HG02610 (cell line): Measurements from ENCODE around the gene PSMA7.

Experiments
- ATAC-seq: cut with Tn5 transposase; IDR thresholded peaks from one replicate; pipeline ENCODE4 v1.9.1; 2021; ENCODE audit warnings: mild to moderate bottlenecking, moderate library complexity; ENCODE audit not compliant: unreplicated experiment

PSMA7 gene

DNA sequence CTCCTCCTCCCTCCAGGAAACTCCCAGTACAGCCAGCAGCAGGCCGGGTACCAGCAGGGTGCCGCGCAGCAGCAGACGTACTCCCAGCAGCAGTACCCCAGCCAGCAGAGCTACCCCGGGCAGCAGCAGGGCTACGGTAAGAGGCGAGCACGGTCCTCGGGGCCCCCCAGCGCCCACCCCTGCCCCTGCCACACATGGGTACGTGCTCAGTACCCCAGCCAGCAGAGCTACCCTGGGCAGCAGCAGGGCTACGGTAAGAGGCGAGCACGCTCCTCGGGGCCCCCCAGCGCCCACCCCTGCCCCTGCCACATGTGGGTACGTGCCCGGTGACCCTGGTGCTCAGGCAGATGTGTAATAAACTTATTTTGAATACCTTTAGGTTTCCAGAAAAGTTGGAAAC, 29.5 kb upstream of the PSMA7 start:
- ATAC-seq = no peak

- no peak for ATAC-seq
Observed at GRCh38 chr20:62171245-62171644, 28.1 kb upstream of the PSMA7 start.

DNA sequence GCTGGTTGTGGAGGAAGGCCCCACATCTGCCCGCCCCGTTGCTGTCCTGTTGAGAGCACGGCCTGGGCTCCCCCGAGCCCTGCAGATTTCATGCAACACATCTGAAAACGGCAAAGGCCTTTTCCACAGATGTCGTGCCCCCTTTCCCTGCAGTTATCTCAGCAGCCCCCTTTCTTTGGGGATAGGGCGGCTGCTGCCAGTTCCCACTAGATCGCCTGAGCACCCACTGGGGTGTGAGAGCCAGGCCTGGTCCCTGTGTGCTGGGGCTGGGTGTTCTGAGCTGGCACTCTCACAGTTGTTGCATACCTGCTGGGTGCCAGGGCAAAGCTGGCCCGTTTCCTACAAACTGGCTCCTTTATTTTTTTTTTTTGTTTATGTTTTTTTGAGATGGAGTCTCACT, 27.3 kb upstream of the PSMA7 start:
- ATAC-seq = no peak

GRCh38 chr20:62168890-62169435, 25.8 kb upstream of the PSMA7 start:
- no peak for ATAC-seq

- ATAC-seq = no peak
Observed at GRCh38 chr20:62168061-62168460, 24.9 kb upstream of the PSMA7 start.

DNA sequence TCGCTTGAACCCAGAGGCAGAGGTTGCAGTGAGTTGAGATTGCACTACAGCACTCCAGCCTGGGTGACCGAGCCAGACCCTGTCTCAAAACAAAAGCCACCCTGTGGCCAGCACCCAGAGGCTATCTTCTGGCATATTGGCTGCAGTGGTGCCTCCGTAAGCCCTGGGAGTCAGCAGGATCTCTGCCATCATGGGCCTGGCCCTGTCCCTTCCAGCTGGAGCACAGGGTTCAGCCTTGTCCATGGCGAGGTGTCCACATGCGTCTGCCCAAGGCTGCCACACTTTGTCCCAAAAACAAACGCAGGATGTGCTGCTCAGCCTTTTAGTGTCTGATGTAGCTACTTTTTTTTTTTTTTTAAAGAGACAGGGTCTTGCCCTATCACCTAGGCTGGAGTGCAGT, 24.3 kb upstream of the PSMA7 start:
- no peak for ATAC-seq

DNA sequence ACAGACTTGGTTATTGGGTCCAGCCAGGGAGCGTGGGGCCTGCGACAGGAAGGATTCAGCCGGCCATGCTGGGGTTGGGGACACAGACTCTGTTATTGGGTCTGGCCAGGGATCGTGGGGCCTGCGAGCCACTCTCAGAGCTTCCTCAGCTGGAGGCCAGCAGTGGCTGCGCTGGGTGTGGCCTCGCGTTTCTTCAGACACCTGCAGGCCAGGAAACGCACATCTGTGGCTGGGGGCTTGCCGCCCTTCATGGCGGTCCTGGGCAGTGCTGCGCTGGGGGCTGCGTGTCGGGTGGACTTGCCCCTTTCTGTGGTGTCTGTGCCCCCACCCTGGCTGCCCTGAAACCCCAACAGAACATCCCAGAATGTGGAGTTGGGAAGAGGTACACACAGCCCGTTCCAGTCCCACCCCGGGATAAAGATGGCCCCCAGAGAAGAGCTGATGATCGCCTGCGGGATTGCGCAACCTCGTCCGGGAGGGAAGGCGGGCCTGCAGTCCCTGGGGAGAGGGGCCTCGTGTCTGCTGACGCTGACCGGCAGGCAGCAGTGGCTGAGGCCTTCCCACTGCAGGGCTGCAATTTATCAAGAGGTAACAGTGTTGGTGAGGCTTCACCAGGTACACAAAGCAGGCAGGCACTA, 22.7 kb upstream of the PSMA7 start:
- no peak for ATAC-seq

GRCh38 chr20:62164879-62165761, 21.9 kb upstream of the PSMA7 start:
- no peak for ATAC-seq

GRCh38 chr20:62163986-62164762, 21.0 kb upstream of the PSMA7 start:
- no peak for ATAC-seq

- no peak for ATAC-seq
Observed at GRCh38 chr20:62163485-62163865, 20.3 kb upstream of the PSMA7 start.

GRCh38 chr20:62162765-62163484, 19.7 kb upstream of the PSMA7 start:
- no peak for ATAC-seq

DNA sequence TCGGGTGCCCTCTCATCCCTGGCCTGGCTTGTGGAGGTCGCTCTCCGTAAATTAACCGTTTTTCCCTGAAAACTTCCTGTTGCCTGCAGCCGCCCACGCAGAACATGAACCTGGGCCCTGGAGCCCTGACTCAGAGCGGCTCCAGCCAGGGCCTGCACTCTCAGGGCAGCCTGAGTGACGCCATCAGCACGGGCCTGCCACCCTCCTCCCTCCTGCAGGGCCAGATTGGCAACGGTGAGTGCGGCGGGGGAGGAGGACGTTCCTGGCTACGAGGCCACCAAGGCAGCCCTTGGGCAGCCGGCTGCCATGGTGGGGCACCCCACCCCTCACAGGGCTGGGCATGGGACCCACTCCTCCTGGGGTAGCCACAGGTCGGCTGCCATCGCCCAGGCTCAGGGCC, 18.2 kb upstream of the PSMA7 start:
- ATAC-seq = no peak

DNA sequence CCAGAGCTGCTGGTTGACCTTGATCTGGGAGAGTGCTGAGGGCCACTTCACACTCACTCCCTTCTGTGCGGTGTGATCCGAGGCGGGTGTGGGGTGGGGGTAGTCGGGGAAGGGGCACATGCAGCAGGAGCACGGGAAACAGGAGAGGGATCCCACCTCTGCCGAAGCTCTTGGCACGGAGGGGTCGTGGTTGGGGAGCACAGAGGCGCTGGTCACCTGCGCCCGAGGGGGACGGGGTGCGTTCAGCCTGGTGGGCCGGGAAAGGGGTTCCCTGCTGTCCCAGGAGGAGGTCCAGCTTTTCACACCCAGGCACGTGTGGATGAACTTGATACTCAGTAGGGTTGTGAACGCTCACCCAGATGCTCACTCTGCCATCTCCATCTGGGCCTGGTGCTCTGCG, 17.7 kb upstream of the PSMA7 start:
- no peak for ATAC-seq

DNA sequence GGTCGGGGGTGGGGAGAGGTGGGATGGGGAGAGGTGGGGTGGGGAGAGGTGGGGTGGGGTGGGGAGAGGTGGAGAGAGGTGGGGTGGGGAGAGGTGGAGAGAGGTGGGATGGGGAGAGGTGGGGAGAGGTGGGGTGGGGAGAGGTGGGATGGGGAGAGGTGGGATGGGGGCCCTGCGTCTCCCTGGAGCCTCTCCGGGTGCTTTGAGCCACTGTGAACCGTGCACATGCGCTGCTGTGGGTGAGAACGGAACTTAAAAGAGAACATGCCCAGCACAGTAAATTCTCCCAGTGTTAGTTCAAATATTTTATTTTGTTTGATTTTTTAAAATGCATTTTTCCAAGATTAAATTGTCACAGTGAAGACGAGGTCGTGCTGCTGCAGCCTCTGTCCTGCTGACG, 17.1 kb upstream of the PSMA7 start:
- no peak for ATAC-seq

DNA sequence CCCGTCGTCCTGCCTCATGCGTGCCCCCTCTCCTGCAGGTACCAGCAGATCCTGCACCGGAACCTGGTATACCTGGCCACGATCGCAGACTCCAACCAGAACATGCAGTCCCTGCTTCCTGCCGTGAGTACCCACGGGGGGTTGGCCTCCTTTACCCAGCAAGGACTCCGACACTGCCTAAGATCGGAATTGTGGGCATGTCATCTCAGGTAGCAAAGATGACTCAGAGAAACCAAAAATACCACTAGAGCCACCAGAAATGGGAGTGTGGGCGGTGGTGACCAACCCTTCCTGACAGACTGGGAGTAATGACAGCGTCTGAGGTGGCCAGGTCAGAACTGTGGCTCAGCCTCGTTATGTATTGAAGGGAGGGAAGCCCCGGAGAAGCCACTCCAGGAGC, 16.6 kb upstream of the PSMA7 start:
- no peak for ATAC-seq

DNA sequence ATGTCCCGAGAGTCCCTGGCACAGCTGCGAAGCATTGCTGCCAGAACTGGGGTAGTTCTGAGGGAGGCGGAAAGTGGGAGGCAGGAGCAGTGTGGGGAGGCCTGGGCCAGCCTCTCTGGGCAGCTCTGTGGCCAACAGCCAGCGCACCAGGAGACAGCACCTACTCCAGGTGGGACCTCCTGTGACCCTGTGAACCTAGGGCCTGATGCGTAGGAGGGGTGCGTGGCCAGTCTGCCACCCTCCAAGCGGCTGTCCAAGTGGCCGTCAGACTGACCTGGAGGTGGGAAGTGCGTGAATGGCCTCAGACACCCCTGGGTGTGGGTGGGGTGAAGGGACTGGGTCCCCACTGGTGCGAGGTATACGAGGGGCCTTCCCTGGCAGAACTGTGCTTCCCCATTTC, 15.9 kb upstream of the PSMA7 start:
- ATAC-seq = no peak

DNA sequence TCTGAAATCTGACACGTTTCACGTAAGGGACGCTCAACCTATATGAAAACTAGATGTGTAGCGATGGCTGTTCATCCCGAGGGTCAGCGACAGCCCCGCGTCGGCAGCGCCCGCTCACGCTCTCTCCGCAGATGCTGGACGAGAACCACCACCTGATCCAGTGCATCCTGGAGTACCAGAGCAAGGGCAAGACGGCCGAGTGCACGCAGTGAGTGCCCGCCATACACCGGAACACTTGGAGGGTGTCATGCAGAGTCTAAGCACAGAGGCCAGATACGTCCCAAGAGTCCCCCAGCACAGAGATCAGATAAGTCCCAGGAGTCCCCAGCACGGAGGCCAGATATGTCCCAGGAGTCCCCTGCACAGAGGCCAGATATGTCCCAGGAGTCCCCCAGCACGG, 15.3 kb upstream of the PSMA7 start:
- ATAC-seq = no peak

DNA sequence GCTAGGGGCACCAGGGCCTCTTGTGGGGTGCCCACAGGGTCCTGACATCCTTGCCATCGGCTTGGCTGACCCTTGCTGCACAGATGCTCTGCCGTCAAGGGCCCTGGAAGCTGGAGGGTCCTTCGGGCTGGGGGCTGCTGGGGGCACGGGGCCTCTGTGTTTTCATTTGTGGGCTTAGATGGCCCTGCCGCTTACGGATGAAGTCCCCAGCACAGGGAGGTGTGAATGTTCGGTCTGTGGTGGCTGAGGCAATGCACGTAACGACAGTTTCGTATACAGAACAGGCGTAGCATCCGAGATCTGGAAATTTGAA, 14.8 kb upstream of the PSMA7 start:
- ATAC-seq = no peak

DNA sequence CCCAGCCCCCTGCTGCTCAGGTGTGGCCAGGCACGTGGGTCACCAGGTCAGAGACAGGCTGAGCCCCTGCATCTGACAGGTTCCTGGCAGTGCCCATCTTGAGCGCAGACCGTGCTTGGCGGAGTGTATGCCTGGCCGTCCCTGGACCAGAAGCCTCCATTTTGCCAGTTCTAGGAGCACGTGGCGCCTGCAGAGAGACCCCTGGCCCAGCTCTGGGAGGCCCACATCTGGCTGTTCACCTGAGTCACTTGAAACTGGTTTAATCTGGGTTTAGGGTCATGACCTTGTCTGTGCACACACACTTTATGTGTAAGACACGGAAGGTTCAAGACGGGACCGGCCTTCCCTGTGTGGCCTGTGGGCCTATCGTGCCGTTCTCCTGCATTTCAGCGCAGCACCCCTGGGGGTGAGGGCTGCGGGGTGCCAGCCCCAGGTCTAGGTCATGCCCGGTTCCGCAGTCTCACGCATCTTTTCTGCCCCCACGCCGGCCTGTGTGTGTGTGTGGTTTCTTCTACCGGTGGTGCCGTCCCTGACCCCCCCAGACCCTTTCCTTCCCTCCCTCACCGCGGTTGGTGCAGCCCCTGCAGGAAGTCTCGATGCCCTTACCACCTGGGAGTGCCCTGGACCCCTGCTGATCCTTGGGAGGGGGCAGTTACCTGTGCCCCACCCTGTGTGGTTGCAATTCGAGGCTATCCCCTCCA, 14.3 kb upstream of the PSMA7 start:
- ATAC-seq = no peak

DNA sequence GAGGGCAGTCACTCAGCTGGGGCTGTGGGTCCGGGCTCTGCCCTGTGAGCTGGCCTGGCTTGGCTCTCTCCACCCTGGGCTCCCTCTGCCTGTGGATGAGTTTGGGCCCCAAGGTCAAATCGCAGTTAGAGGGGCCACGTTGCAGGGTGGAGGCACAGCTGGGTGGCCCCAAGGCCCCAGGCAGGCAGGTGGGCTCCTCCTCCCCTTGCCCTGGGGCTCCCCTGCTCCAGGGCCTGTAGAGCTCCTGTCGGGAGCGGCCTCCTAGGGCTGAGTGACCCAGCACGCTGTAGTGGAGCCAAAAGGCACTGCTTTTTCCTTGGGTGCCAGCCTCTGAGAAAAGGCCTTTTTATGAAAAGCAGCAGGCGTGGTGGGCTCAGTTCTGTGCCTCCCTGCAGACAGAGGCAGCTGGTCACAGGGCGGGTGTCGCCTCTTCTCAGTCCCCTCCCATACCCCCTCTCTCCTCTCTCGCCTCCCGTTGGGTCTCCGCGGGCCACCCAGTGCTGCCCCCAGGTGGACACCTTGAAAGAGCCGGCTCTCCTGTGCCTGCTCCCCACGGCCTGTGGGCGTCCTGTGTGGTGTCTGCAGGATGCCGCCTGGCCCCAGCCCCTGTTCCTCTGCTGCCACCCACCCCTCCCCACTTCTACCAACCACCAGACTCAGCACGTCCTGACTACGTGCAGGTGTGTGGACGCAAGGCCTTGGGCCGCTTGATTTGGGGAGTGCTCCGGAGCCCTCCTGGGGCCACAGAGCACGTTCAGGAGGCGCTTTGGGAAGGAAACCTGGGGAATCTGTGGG, 13.6 kb upstream of the PSMA7 start:
- no peak for ATAC-seq
